Suprapubic skin (tissue), 3 donors: ENCODE measurements around the gene L1CAM.

ENCODE experiments used
- CTCF ChIP-seq, 2 donors: fragments of 200-600 bp in 1 of 2; fragments of 450-650 bp in 1 of 2; sonication (generic) in 1 of 2; IDR thresholded peaks; one replicate each; pipeline ENCODE4 v1.5.1; 2016 to 2019; ENCODE audit warnings: antibody characterized with exemption in 2 of 2, mild to moderate bottlenecking in 1 of 2, moderate library complexity in 1 of 2
- EP300 ChIP-seq: sonication (generic); formaldehyde crosslinking; IDR thresholded peaks from one replicate; pipeline ENCODE4 v1.6.1; 2017; ENCODE audit warnings: antibody characterized with exemption
- POLR2A ChIP-seq, 2 donors: fragments of 450-650 bp; IDR thresholded peaks; one replicate each; pipeline ENCODE4 v1.6.1; 2017; ENCODE audit warnings: antibody characterized with exemption in 2 of 2, mild to moderate bottlenecking in 2 of 2, moderate library complexity in 2 of 2

GRCh38 chrX:153920546-153920945, 34.6 kb upstream of the L1CAM start:
- no peak for TF ChIP-seq CTCF (IDR thresholded peaks at IDR 0.05)
- TF ChIP-seq POLR2A (IDR thresholded peaks at IDR 0.05) = no peak
- TF ChIP-seq EP300 = no peak
